Mesenchymal stem cell (in vitro differentiated cells and primary cell): ENCODE data around the gene WDR44.

ENCODE experiments used
- DNase-seq: peaks from one replicate; pipeline ENCODE4 v3.0.0-alpha.2; 2013
- H2AFZ ChIP-seq: one replicate; pipeline ENCODE4 v1.6.1; 2013; ENCODE audit warnings: low read depth, mild to moderate bottlenecking, control low read depth, inconsistent platforms, low read length, moderate library complexity
- H2AK5ac ChIP-seq: 2 replicates; pipeline ENCODE4 v1.6.1; 2013; ENCODE audit warnings: low read length, moderate library complexity, mild to moderate bottlenecking, inconsistent platforms; ENCODE audit not compliant: severe bottlenecking
- H2BK120ac ChIP-seq: one replicate; pipeline ENCODE4 v1.6.1; 2013; ENCODE audit warnings: low read depth, mild to moderate bottlenecking, inconsistent platforms, low read length, moderate library complexity
- H2BK12ac ChIP-seq, 2 experiments: one replicate each; pipeline ENCODE4 v1.6.1; 2013; ENCODE audit warnings: inconsistent platforms in 2 of 2, low read length in 2 of 2, mild to moderate bottlenecking in 2 of 2, moderate library complexity in 2 of 2, control low read depth in 1 of 2
- H2BK15ac ChIP-seq: one replicate; pipeline ENCODE4 v1.6.1; 2013; ENCODE audit warnings: mild to moderate bottlenecking, low read depth, inconsistent platforms; ENCODE audit not compliant: poor library complexity, severe bottlenecking
- H2BK5ac ChIP-seq: 2 replicates; pipeline ENCODE4 v1.6.1; 2013; ENCODE audit warnings: low read depth, mild to moderate bottlenecking, low read length, control low read depth, inconsistent platforms; ENCODE audit not compliant: poor library complexity, severe bottlenecking
- H3K14ac ChIP-seq, 2 experiments: one replicate each; pipeline ENCODE4 v1.6.1; 2013; ENCODE audit warnings: inconsistent platforms in 2 of 2, low read length in 2 of 2, control low read depth in 1 of 2, mild to moderate bottlenecking in 1 of 2, moderate library complexity in 1 of 2
- H3K18ac ChIP-seq, 2 experiments: one replicate each; pipeline ENCODE4 v1.6.1; 2013; ENCODE audit warnings: inconsistent platforms in 2 of 2, low read length in 2 of 2, control low read depth in 1 of 2, low read depth in 1 of 2, mild to moderate bottlenecking in 1 of 2
- H3K23ac ChIP-seq, 2 experiments: one replicate each; pipeline ENCODE4 v1.6.1; 2013; ENCODE audit warnings: inconsistent platforms in 2 of 2, low read length in 2 of 2, mild to moderate bottlenecking in 2 of 2, moderate library complexity in 2 of 2, control low read depth in 1 of 2
- H3K27ac ChIP-seq: 2 replicates; pipeline ENCODE4 v1.5.1; 2013; ENCODE audit warnings: mild to moderate bottlenecking, moderate library complexity, low read length, control low read depth, inconsistent platforms; ENCODE audit not compliant: poor library complexity, severe bottlenecking
- H3K27me3 ChIP-seq, 2 experiments: 2 replicates each; pipeline versions ENCODE4 v1.6.1 to v1.7.0; 2013; ENCODE audit warnings: low read length in 2 of 2, mild to moderate bottlenecking in 2 of 2, moderate library complexity in 2 of 2, control low read depth in 1 of 2, inconsistent platforms in 1 of 2; ENCODE audit not compliant: control insufficient read depth in 1 of 2, insufficient read depth in 1 of 2
- H3K36me3 ChIP-seq, 2 experiments: 2 replicates each; pipeline versions ENCODE4 v1.6.1 to v1.7.0; 2013; ENCODE audit warnings: low read length in 2 of 2, control low read depth in 1 of 2, inconsistent platforms in 1 of 2, low read depth in 1 of 2, mild to moderate bottlenecking in 1 of 2; ENCODE audit not compliant: insufficient read depth in 2 of 2, control insufficient read depth in 1 of 2
- H3K4ac ChIP-seq, 2 experiments: one replicate each; pipeline ENCODE4 v1.6.1; 2013; ENCODE audit warnings: inconsistent platforms in 2 of 2, low read length in 2 of 2, mild to moderate bottlenecking in 2 of 2, moderate library complexity in 2 of 2, control low read depth in 1 of 2, low read depth in 1 of 2
- H3K4me1 ChIP-seq: 2 replicates; pipeline ENCODE4 v1.6.1; 2013; ENCODE audit warnings: low read depth, low read length, control low read depth; ENCODE audit not compliant: control insufficient read depth, insufficient read depth
- H3K4me2 ChIP-seq: 2 replicates; pipeline ENCODE4 v1.6.1; 2013; ENCODE audit warnings: low read length, mild to moderate bottlenecking, inconsistent platforms; ENCODE audit not compliant: poor library complexity, severe bottlenecking
- H3K4me3 ChIP-seq, 2 experiments: 2 replicates each; pipeline versions ENCODE4 v1.5.1 to v1.7.0; 2013; ENCODE audit warnings: low read length in 2 of 2, mild to moderate bottlenecking in 2 of 2, control low read depth in 1 of 2, low read depth in 1 of 2; ENCODE audit not compliant: insufficient read depth in 1 of 2
- H3K79me1 ChIP-seq: replicated peaks from 2 replicates; pipeline ENCODE4 v1.6.1; 2013; ENCODE audit warnings: mild to moderate bottlenecking, control low read depth, low read length, inconsistent platforms; ENCODE audit not compliant: poor library complexity, severe bottlenecking
- H3K9ac ChIP-seq: 2 replicates; pipeline ENCODE4 v1.7.0; 2013; ENCODE audit warnings: mild to moderate bottlenecking, low read length, moderate library complexity
- H3K9me3 ChIP-seq: 2 replicates; pipeline ENCODE4 v1.7.0; 2013; ENCODE audit warnings: mild to moderate bottlenecking, low read length; ENCODE audit not compliant: control insufficient read depth
- H4K8ac ChIP-seq: one replicate; pipeline ENCODE4 v1.6.1; 2013; ENCODE audit warnings: inconsistent platforms, mild to moderate bottlenecking, low read length, moderate library complexity
- H4K91ac ChIP-seq: one replicate; pipeline ENCODE4 v1.6.1; 2013; ENCODE audit warnings: mild to moderate bottlenecking, low read length, inconsistent platforms
- WGBS: methylation state at CpG from one replicate; pipeline ENCODE4 v1.1.7; 2013; ENCODE audit warnings: mixed read lengths; 5-methylcytosine and 5-hydroxymethylcytosine counted together

The WDR44 gene

GRCh38 chrX:118432799-118433198, 86.9 kb downstream of the WDR44 start:
- Histone ChIP-seq H4K91ac (no peak overlapping the region), H2BK12ac (no peak overlapping the region), H3K9ac (no peak overlapping the region), H3K4me3 (no peak overlapping the region), H2BK5ac (no peak overlapping the region), H3K14ac (no peak overlapping the region), H2AFZ (no peak overlapping the region), H3K79me1 (no peaks in the 10 kb centered on the region), H3K4me2 (no peak overlapping the region), H3K27me3 (peaks cover 0 to 3% of the 10 kb centered on the region in 2 experiments), H4K8ac (no peak overlapping the region), H3K18ac (no peak overlapping the region), H3K9me3 (no peaks in the 10 kb centered on the region), H3K27ac (no peak overlapping the region), H3K36me3 (peaks cover 3 to 39% of the 10 kb centered on the region in 2 experiments), H3K4ac (no peak overlapping the region), H2BK120ac (no peak overlapping the region), H2AK5ac (no peak overlapping the region), H3K23ac (no peak overlapping the region), H3K4me1 (no peaks in the 10 kb centered on the region), H2BK15ac (no peak overlapping the region)
- DNase-seq: no peak
- no CpG with 5 or more reads among the region's 5 CpGs for WGBS

GRCh38 chrX:118437283-118437682, 91.4 kb downstream of the WDR44 start:
- no peak overlapping the region for H4K91ac ChIP-seq
- no peaks in the 10 kb centered on the region for H3K4me1 ChIP-seq
- no peak overlapping the region for H3K18ac ChIP-seq
- no peak overlapping the region for H2AFZ ChIP-seq
- no peak overlapping the region for H3K4me3 ChIP-seq
- H2BK12ac ChIP-seq: no peak overlapping the region
- H2BK120ac ChIP-seq: no peak overlapping the region
- no peak overlapping the region for H3K27ac ChIP-seq
- no peaks in the 10 kb centered on the region for H3K9me3 ChIP-seq
- no peak overlapping the region for H3K14ac ChIP-seq
- no peak overlapping the region for H2AK5ac ChIP-seq
- no CpG with 5 or more reads among the region's 1 CpG for WGBS
- no peak overlapping the region for H3K23ac ChIP-seq
- H3K4me2 ChIP-seq: no peak overlapping the region
- H2BK15ac ChIP-seq: no peak overlapping the region
- H3K79me1 ChIP-seq: no peaks in the 10 kb centered on the region
- peaks cover 0 to 3% of the 10 kb centered on the region in 2 experiments for H3K27me3 ChIP-seq
- H2BK5ac ChIP-seq: no peak overlapping the region
- H3K36me3 ChIP-seq: peaks cover 3 to 54% of the 10 kb centered on the region in 2 experiments
- DNase-seq: no peak
- no peak overlapping the region for H4K8ac ChIP-seq
- no peak overlapping the region for H3K4ac ChIP-seq
- H3K9ac ChIP-seq: no peak overlapping the region

- Histone ChIP-seq H3K4me1 (no peaks in the 10 kb centered on the region), H2AFZ (no peak overlapping the region), H3K4me3 (no peak overlapping the region), H4K8ac (no peak overlapping the region), H3K9ac (peak overlapping the region; percentile 28), H3K18ac (no peak overlapping the region), H3K4ac (no peak overlapping the region), H2BK12ac (no peak overlapping the region), H3K4me2 (no peak overlapping the region), H2BK5ac (no peak overlapping the region), H3K14ac (no peak overlapping the region), H3K9me3 (no peaks in the 10 kb centered on the region), H2AK5ac (no peak overlapping the region), H2BK120ac (no peak overlapping the region), H3K79me1 (no peaks in the 10 kb centered on the region), H3K23ac (no peak overlapping the region), H3K27ac (no peak overlapping the region), H4K91ac (no peak overlapping the region), H3K36me3 (peaks cover 6 to 31% of the 10 kb centered on the region in 2 experiments), H2BK15ac (no peak overlapping the region), H3K27me3 (no peaks in the 10 kb centered on the region)
- 100% methylated on average over 3 of the region's 3 CpGs for WGBS
- no peak for DNase-seq
Measured at GRCh38 chrX:118448273-118448783, 102.4 kb downstream of the WDR44 start.

- no peaks in the 10 kb centered on the region for H3K4me1 ChIP-seq
- H3K27me3 ChIP-seq: no peaks in the 10 kb centered on the region
- no peak overlapping the region for H4K91ac ChIP-seq
- H2BK120ac ChIP-seq: no peak overlapping the region
- H3K36me3 ChIP-seq: peaks cover 4 to 21% of the 10 kb centered on the region in 2 experiments
- H2AK5ac ChIP-seq: no peak overlapping the region
- H3K14ac ChIP-seq: no peak overlapping the region
- no peaks in the 10 kb centered on the region for H3K79me1 ChIP-seq
- no peak overlapping the region for H3K4me3 ChIP-seq
- H3K18ac ChIP-seq: no peak overlapping the region
- no peak overlapping the region for H3K23ac ChIP-seq
- no peak overlapping the region for H3K4ac ChIP-seq
- no peak overlapping the region for H3K9ac ChIP-seq
- no peak overlapping the region for H2BK12ac ChIP-seq
- H3K9me3 ChIP-seq: no peaks in the 10 kb centered on the region
- H2BK5ac ChIP-seq: no peak overlapping the region
- no peak overlapping the region for H2BK15ac ChIP-seq
- WGBS: 94% methylated on average over 2 of the region's 3 CpGs
- H3K27ac ChIP-seq: no peak overlapping the region
- no peak overlapping the region for H4K8ac ChIP-seq
- no peak overlapping the region for H3K4me2 ChIP-seq
- no peak overlapping the region for H2AFZ ChIP-seq
- DNase-seq: no peak
Measured at GRCh38 chrX:118455013-118455412, 109.1 kb downstream of the WDR44 start.
